ENCODE results near the gene CHRNA1.
A peak's percentile ranks its signal among the peaks of the same experiment; 100 is the strongest.

CHRNA1 gene

GRCh38 chr2:174781298-174781697, 17.0 kb upstream of the CHRNA1 start:
- DNase-seq, result no peak

- no peak for DNase-seq
Observed at GRCh38 chr2:174780856-174781255, 16.6 kb upstream of the CHRNA1 start.

GRCh38 chr2:174780191-174780840, 16.0 kb upstream of the CHRNA1 start:
- DNase-seq, result no peak

GRCh38 chr2:174779361-174779928, 15.2 kb upstream of the CHRNA1 start:
- peak; percentile 21 for DNase-seq

- DNase-seq, result no peak
Observed at GRCh38 chr2:174778085-174778981, 14.1 kb upstream of the CHRNA1 start.

GRCh38 chr2:174777347-174778084, 13.2 kb upstream of the CHRNA1 start:
- no peak for DNase-seq

GRCh38 chr2:174776675-174777074, 12.4 kb upstream of the CHRNA1 start:
- no peak for DNase-seq

- no peak for DNase-seq
Observed at GRCh38 chr2:174776223-174776622, 12.0 kb upstream of the CHRNA1 start.

- DNase-seq, result no peak
Observed at GRCh38 chr2:174775571-174775980, 11.3 kb upstream of the CHRNA1 start.

GRCh38 chr2:174774886-174775285, 10.6 kb upstream of the CHRNA1 start:
- no peak for DNase-seq

- no peak for DNase-seq
Observed at GRCh38 chr2:174773215-174773614, 8.9 kb upstream of the CHRNA1 start.

GRCh38 chr2:174772472-174772801, 8.2 kb upstream of the CHRNA1 start:
- DNase-seq, result no peak

GRCh38 chr2:174771631-174772471, 7.6 kb upstream of the CHRNA1 start:
- DNase-seq, result peak; percentile 83

- DNase-seq, result no peak
Observed at GRCh38 chr2:174771136-174771535, 6.9 kb upstream of the CHRNA1 start.

- no peak for DNase-seq
Observed at GRCh38 chr2:174768557-174768956, 4.3 kb upstream of the CHRNA1 start.

- no peak for DNase-seq
Observed at GRCh38 chr2:174766271-174766670, 2.0 kb upstream of the CHRNA1 start.

GRCh38 chr2:174765576-174765975, 1.3 kb upstream of the CHRNA1 start:
- no peak for DNase-seq

- no peak for DNase-seq
Observed at GRCh38 chr2:174763780-174764179, 492 bp downstream of the CHRNA1 start.

GRCh38 chr2:174762464-174762863, 1.8 kb downstream of the CHRNA1 start:
- no peak for DNase-seq

- DNase-seq, result no peak
Observed at GRCh38 chr2:174761837-174762236, 2.4 kb downstream of the CHRNA1 start.

GRCh38 chr2:174760845-174761473, 3.3 kb downstream of the CHRNA1 start:
- peak; percentile 74 for DNase-seq

Data from NCI-H510A (cell line).